GM12891 (cell line): ENCODE data around the gene RNF167.

Experiments
- POLR2AphosphoS5 ChIP-seq: IDR thresholded peaks from 2 replicates; pipeline ENCODE4 v1.6.1; 2011; ENCODE audit warnings: low read depth, low read length, control low read depth
- TAF1 ChIP-seq: IDR thresholded peaks from 2 replicates; pipeline ENCODE4 v1.6.1; 2011; ENCODE audit warnings: low read depth, low read length, control low read depth

DNA sequence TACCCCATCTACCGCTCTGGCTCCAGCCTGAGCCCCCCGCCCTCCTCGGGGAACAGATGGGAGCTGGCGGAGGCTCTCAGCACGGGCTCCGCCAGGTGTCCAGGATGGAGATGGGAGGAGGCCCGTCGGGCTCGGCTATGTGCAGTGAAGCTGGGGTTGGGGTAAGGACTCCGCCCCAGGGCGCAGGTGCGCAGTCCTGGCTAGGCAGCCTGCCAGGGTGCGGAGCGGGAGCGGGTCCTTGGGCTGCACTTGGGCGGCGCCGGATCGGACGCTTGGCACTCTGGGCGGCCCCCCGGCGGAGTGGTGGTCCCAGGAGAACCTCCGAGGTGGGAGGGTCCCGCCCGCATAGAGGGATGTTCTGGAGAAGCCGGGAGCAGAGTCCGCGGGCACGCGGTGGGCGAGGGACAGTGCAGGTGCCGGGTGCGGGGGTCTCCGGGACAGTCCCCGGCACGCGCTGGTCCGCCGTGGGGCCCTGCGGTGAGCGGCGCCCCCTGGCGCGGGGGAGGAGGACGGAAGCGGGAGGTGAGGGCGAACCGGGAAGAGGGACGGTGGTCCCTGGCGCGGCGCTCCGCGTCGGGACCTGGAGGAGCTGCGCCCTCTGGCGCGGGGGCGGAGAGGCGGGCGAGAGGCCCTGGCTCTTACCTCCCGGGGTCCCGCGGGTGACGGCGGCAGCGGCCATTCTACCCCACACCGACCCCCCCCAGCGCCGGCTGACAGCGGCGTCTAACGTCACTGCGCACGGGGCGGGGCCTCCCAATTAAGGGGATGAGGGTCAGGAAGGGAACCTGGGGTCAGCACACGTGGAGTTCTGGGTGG lies 47.1 kb downstream of the RNF167 start, which contains the start of gene CAMTA2:
- TF ChIP-seq TAF1, result no peak
- no peak for TF ChIP-seq POLR2AphosphoS5
